GM12892 (cell line): ENCODE results near the gene MYOM3.

Source experiments
- POLR2A ChIP-seq: IDR thresholded peaks from 2 replicates; pipeline ENCODE4 v1.6.1; 2011; ENCODE audit warnings: low read depth, low read length, control low read depth
- POLR2AphosphoS5 ChIP-seq: IDR thresholded peaks from 2 replicates; pipeline ENCODE4 v1.6.1; 2011; ENCODE audit warnings: low read depth, low read length, control low read depth
- TAF1 ChIP-seq: IDR thresholded peaks from 2 replicates; pipeline ENCODE4 v1.6.1; 2011; ENCODE audit warnings: low read depth, mild to moderate bottlenecking, control low read depth, low read length, borderline replicate concordance

GRCh38 chr1:24065304-24065703 is 46.6 kb downstream of the MYOM3 start:
- TF ChIP-seq POLR2A (no peak), POLR2AphosphoS5 (no peak), TAF1 (no peak)
